Gastroesophageal sphincter (tissue), 3 donors: ENCODE results near the gene UPF1.

Source experiments
- CTCF ChIP-seq, 4 experiments: fragments of 200-600 bp in 2 of 4; fragments of 450-650 bp in 2 of 4; sonication (generic) in 1 of 4; IDR thresholded peaks; one replicate each; pipeline ENCODE4 v1.5.1; 2017 to 2019; ENCODE audit warnings: antibody characterized with exemption in 4 of 4, mild to moderate bottlenecking in 2 of 4, moderate library complexity in 2 of 4
- EP300 ChIP-seq: sonication (generic); formaldehyde crosslinking; IDR thresholded peaks from one replicate; pipeline ENCODE4 v1.6.1; 2017; ENCODE audit warnings: antibody characterized with exemption, mild to moderate bottlenecking
- POLR2A ChIP-seq, 2 donors: fragments of 450-650 bp; IDR thresholded peaks; one replicate each; pipeline ENCODE4 v1.6.1; 2017; ENCODE audit warnings: antibody characterized with exemption in 2 of 2, mild to moderate bottlenecking in 2 of 2, moderate library complexity in 1 of 2
- POLR2AphosphoS5 ChIP-seq: sonication (generic); formaldehyde crosslinking; IDR thresholded peaks from one replicate; pipeline ENCODE4 v1.6.1; 2017; ENCODE audit warnings: antibody characterized with exemption

- TF ChIP-seq CTCF (IDR thresholded peaks at IDR 0.05) (no peak), POLR2AphosphoS5 (no peak), POLR2A (IDR thresholded peaks at IDR 0.05) (no peak), EP300 (no peak)
These were observed 29.4 kb upstream of the UPF1 start for GRCh38 chr19:18802354-18802753.
